ENCODE results near the gene SLC25A38.

DNA sequence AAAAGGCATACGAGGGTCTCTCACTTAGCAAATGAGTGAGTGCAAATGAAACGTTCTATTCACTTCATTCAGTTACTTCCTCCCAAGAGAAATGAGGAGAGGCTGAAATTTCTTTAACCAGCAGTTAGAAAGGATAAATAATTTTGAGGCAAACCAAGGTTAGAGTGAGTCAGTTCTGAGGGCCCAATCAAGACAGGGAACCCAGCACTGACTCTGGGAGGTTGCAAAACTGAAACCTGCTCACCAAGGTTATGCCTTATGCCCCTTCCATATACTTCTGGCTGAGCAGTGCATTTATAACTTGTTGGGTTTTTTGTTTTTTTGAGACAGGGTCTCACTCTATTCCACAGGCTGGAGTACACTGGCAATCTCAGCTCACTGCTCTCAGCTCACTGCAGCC lies 18.8 kb downstream of the SLC25A38 start:
- TF ChIP-seq EZH2 (IDR thresholded peaks at IDR 0.05; ENCODE audit: borderline replicate concordance, insufficient read depth, low read length, poor library complexity, severe bottlenecking), result no peak
- no peak for TF ChIP-seq CTCF (IDR thresholded peaks at IDR 0.05; ENCODE audit: poor library complexity, severe bottlenecking)
- no peak for TF ChIP-seq POLR2AphosphoS5 (IDR thresholded peaks at IDR 0.05)
- TF ChIP-seq, protein P1, sequence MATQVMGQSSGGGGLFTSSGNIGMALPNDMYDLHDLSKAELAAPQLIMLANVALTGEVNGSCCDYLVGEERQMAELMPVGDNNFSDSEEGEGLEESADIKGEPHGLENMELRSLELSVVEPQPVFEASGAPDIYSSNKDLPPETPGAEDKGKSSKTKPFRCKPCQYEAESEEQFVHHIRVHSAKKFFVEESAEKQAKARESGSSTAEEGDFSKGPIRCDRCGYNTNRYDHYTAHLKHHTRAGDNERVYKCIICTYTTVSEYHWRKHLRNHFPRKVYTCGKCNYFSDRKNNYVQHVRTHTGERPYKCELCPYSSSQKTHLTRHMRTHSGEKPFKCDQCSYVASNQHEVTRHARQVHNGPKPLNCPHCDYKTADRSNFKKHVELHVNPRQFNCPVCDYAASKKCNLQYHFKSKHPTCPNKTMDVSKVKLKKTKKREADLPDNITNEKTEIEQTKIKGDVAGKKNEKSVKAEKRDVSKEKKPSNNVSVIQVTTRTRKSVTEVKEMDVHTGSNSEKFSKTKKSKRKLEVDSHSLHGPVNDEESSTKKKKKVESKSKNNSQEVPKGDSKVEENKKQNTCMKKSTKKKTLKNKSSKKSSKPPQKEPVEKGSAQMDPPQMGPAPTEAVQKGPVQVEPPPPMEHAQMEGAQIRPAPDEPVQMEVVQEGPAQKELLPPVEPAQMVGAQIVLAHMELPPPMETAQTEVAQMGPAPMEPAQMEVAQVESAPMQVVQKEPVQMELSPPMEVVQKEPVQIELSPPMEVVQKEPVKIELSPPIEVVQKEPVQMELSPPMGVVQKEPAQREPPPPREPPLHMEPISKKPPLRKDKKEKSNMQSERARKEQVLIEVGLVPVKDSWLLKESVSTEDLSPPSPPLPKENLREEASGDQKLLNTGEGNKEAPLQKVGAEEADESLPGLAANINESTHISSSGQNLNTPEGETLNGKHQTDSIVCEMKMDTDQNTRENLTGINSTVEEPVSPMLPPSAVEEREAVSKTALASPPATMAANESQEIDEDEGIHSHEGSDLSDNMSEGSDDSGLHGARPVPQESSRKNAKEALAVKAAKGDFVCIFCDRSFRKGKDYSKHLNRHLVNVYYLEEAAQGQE (IDR thresholded peaks at IDR 0.05; ENCODE audit: borderline replicate concordance), result no peak
- no peak for TF ChIP-seq SMC3 (conservative IDR thresholded peaks at IDR 0.05; ENCODE audit: poor library complexity)
- no peak for TF ChIP-seq RAD21 (conservative IDR thresholded peaks at IDR 0.05)

Data from neural cell (in vitro differentiated cells).